Panc1 (cell line): ENCODE results near the gene RBM44. TPM values are rescaled to one million over a fixed set of nuclear protein-coding genes. Genes with fewer than 3 reads are reported as not detected.

ENCODE experiments used
- ATAC-seq: fragments of 200-7000 bp; cut with Tn5 transposase; 2 replicates; pipeline ENCODE4 v1.9.1; 2020; ENCODE audit warnings: mild to moderate bottlenecking, moderate library complexity
- BruUV-seq: library from RNA; stranded (reverse); fragments of 400-500 nt; replicated peaks from 2 replicates; lab custom pipeline; 2021; lab: Mats Ljungman, UMichigan
- CTCF ChIA-PET: fragments of 300-600 bp; sonication (Branson Sonifier 250); formaldehyde crosslinking; loops from one replicate; lab custom pipeline; 2022; ENCODE audit warnings: antibody characterized with exemption; lab: Charles Lee
- POLR2A ChIA-PET: fragments of 300-600 bp; sonication (Branson Sonifier 250); formaldehyde crosslinking; loops from one replicate; lab custom pipeline; 2022; ENCODE audit warnings: antibody characterized with exemption; lab: Charles Lee
- DNase-seq: peaks from one replicate; pipeline ENCODE4 v3.0.0-alpha.2; 2010; ENCODE audit warnings: low read depth, low spot score
- H3K27ac ChIP-seq: 2 replicates; pipeline ENCODE4 v1.5.1; 2011; ENCODE audit warnings: mild to moderate bottlenecking, low read length, inconsistent platforms
- H3K27me3 ChIP-seq: fragments of 200-500 bp; sonication (Bioruptor generic); 2 replicates; pipeline ENCODE4 v1.6.0; 2014; ENCODE audit warnings: low read length, inconsistent platforms; ENCODE audit not compliant: control insufficient read depth, insufficient read depth
- H3K36me3 ChIP-seq: fragments of 200-500 bp; sonication (Bioruptor generic); 2 replicates; pipeline ENCODE4 v1.5.1; 2014; ENCODE audit warnings: inconsistent platforms, mild to moderate bottlenecking, low read length, moderate library complexity; ENCODE audit not compliant: control insufficient read depth, insufficient read depth
- H3K4me1 ChIP-seq: 2 replicates; pipeline ENCODE4 v1.5.1; 2011; ENCODE audit warnings: inconsistent platforms, mild to moderate bottlenecking, low read length, moderate library complexity; ENCODE audit not compliant: control insufficient read depth, insufficient read depth
- H3K4me3 ChIP-seq, 2 experiments: 2 replicates each; pipeline ENCODE4 v1.5.1; 2011 to 2012; ENCODE audit warnings: low read depth in 2 of 2, low read length in 2 of 2, mild to moderate bottlenecking in 2 of 2, inconsistent platforms in 1 of 2, moderate library complexity in 1 of 2
- H3K9me3 ChIP-seq: fragments of 200-500 bp; sonication (Bioruptor generic); 2 replicates; pipeline ENCODE4 v1.5.1; 2014; ENCODE audit warnings: low read depth, mild to moderate bottlenecking, inconsistent platforms, low read length, moderate library complexity; ENCODE audit not compliant: control insufficient read depth, insufficient read depth
- CTCF ChIP-seq: fragments of 450-650 bp; IDR thresholded peaks from 2 replicates; pipeline ENCODE4 v1.5.1; 2017; ENCODE audit warnings: mild to moderate bottlenecking
- POLR2AphosphoS5 ChIP-seq: IDR thresholded peaks from 2 replicates; pipeline ENCODE4 v1.6.1; 2012; ENCODE audit warnings: mild to moderate bottlenecking, low read depth, low read length, moderate library complexity
- REST ChIP-seq, 2 experiments: IDR thresholded peaks; 2 replicates each; pipeline ENCODE4 v1.6.1; 2011 to 2012; ENCODE audit warnings: low read depth in 2 of 2, control low read depth in 1 of 2, low read length in 1 of 2, mild to moderate bottlenecking in 1 of 2, moderate library complexity in 1 of 2; ENCODE audit not compliant: insufficient read depth in 1 of 2
- SIN3A ChIP-seq: IDR thresholded peaks from 2 replicates; pipeline ENCODE4 v1.6.1; 2012; ENCODE audit warnings: low read depth, mild to moderate bottlenecking, low read length, moderate library complexity, borderline replicate concordance; ENCODE audit not compliant: insufficient read depth
- TCF7L2 ChIP-seq: IDR thresholded peaks from 2 replicates; pipeline ENCODE4 v1.6.1; 2011; ENCODE audit warnings: mild to moderate bottlenecking, low read depth, low read length, inconsistent platforms
- in situ Hi-C: cut with HindIII; loops from 2 replicates; pipeline ENCODE4 v1.10.0; 2016; ENCODE audit warnings: low sequenced_read_pairs, low pct_unique_long_range_greater_than_20kb
- intact Hi-C: fragments of 100-400 bp; cut with micrococcal nuclease; formaldehyde crosslinking; loops from one replicate; pipeline ENCODE4 v1.10.0; 2022; ENCODE audit not compliant: unreplicated experiment
- total RNA-seq: library from RNA; stranded (reverse); gene quantifications from one replicate; pipeline ENCODE4 v1.2.1, GENCODE V29; 2021; ENCODE audit not compliant: unreplicated experiment

RBM44 gene
- total RNA-seq, 1 experiment from 2014 or later = 0.90 TPM

- Histone ChIP-seq H3K27me3 (no peaks in the 10 kb centered on the region), H3K36me3 (no peaks in the 10 kb centered on the region), H3K9me3 (no peaks in the 10 kb centered on the region), H3K27ac (no peak overlapping the region), H3K4me3 (no peak overlapping the region), H3K4me1 (peaks cover 5% of the 10 kb centered on the region; the same call in 1 of the 2 replicates)
- in situ Hi-C loops = no loop called here
- POLR2A ChIA-PET = no interaction called here
- no peak for DNase-seq
- CTCF ChIA-PET = no interaction called here
- no peak for ATAC-seq
- TF ChIP-seq TCF7L2 = no peak
- no peak for TF ChIP-seq SIN3A
- TF ChIP-seq POLR2AphosphoS5 = no peak
- no peak for TF ChIP-seq REST (IDR thresholded peaks at IDR 0.05; ENCODE audit: insufficient read depth in 1 of 2, low read depth in 2 of 2, low read length in 1 of 2)
- TF ChIP-seq CTCF = no peak
- intact Hi-C loops = no loop called here
- BruUV-seq = no TSS peak
Observed at GRCh38 chr2:237888389-237888788, 89.8 kb downstream of the RBM44 start.

- intact Hi-C loops = no loop called here
- ATAC-seq = no peak
- peaks cover 7% of the 10 kb centered on the region; the same call in 1 of the 2 replicates for H3K4me1 ChIP-seq
- no peak for DNase-seq
- no peak overlapping the region for H3K4me3 ChIP-seq
- POLR2A ChIA-PET = no interaction called here
- H3K9me3 ChIP-seq = no peaks in the 10 kb centered on the region
- no TSS peak for BruUV-seq
- in situ Hi-C loops = no loop called here
- no peaks in the 10 kb centered on the region for H3K27me3 ChIP-seq
- CTCF ChIA-PET = interaction anchor here (0.5 kb wide), 1 partner anchor 35 kb away, joined by 6 read pairs; no protein-coding TSS in a partner anchor
- no peaks in the 10 kb centered on the region for H3K36me3 ChIP-seq
- H3K27ac ChIP-seq = no peak overlapping the region
- no peak for TF ChIP-seq TCF7L2
- no peak for TF ChIP-seq POLR2AphosphoS5
- TF ChIP-seq SIN3A = no peak
- no peak for TF ChIP-seq REST (IDR thresholded peaks at IDR 0.05; ENCODE audit: insufficient read depth in 1 of 2, low read depth in 2 of 2, low read length in 1 of 2)
- no peak for TF ChIP-seq CTCF
Observed at GRCh38 chr2:237889016-237889415, 90.4 kb downstream of the RBM44 start.
